GM12801 (cell line): Measurements from ENCODE around the gene TTLL12.

ENCODE experiments used
- TF ChIP-seq, protein P1 (sequence below): IDR thresholded peaks from one replicate; pipeline ENCODE4 v1.5.1; 2011; ENCODE audit warnings: control low read depth; ENCODE audit not compliant: insufficient read length; ENCODE audit errors: extremely low read depth

TTLL12 gene

DNA sequence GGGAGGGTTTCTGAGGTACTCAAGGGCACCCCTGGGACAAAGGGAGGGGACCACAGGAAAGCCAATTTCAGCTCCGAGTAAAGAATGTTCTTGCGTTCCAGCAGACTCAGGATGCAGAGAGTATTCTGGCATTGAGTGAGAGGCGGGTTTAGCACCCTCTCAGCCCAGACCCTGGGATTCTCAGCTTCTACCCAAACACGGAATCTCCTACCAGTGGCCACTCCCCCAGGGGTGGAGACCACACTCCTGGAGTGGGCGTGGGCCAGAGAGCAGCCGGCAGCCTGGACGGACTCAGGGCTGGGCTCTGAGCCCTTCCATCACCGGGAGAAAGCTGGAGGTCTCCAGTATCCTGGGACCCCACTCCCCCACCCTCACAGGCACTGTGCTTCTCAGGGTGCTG is 26.1 kb upstream of the TTLL12 start:
- TF ChIP-seq, protein P1, sequence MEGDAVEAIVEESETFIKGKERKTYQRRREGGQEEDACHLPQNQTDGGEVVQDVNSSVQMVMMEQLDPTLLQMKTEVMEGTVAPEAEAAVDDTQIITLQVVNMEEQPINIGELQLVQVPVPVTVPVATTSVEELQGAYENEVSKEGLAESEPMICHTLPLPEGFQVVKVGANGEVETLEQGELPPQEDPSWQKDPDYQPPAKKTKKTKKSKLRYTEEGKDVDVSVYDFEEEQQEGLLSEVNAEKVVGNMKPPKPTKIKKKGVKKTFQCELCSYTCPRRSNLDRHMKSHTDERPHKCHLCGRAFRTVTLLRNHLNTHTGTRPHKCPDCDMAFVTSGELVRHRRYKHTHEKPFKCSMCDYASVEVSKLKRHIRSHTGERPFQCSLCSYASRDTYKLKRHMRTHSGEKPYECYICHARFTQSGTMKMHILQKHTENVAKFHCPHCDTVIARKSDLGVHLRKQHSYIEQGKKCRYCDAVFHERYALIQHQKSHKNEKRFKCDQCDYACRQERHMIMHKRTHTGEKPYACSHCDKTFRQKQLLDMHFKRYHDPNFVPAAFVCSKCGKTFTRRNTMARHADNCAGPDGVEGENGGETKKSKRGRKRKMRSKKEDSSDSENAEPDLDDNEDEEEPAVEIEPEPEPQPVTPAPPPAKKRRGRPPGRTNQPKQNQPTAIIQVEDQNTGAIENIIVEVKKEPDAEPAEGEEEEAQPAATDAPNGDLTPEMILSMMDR, result no peak

DNA sequence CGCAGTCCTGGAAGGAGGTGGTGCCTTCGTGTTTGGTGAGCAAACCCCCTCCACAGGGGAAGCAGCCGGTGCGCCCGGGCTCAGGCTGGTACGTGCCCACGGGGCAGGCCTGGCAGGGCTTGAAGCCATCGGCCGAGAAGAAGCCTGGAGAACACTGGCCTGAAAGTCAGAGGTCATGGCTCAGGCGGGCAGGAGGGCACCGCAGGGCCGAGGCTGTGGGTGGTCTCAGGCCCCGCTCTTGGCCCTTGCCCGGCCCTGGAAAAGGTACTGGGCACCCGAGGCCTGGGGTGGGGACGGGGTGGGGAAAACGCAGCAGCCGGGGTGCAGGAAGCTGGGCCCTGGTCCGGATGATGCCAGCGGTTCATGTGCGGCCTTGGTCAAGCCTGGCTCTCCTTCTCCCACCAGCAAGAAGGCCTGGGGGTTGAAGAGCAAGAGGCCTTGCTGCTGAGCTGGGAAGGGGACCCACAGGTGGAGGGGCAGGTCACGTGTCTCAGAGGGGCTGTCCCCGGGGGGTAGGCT is 25.6 kb upstream of the TTLL12 start:
- TF ChIP-seq, protein P1, result no peak

DNA sequence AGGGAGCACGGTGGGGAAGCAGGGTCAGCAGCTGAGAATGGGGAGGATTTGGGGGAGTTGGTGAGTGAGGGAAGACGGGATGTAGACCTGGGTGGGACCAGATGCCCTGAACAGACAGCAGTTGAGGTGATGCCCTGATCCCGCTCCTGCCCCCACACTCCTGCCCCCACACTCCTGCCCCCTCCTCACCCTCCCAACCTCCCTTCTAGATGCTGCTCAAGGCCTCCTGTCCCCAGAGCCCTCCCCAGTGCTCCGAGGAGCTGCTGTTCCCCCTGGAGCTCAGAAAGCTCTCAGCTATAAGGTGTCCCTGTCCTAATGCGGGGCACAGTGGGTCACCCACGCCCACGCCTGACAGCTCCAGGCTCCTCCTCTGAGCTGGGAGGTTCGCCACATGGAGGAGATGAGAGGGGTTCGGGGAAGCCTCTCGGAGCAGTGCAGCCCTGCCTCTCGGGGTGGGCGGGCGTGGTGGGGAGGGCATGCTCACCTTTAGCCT is 25.1 kb upstream of the TTLL12 start:
- TF ChIP-seq, protein P1, result no peak

- TF ChIP-seq, protein P1, result no peak
These were observed 23.9 kb upstream of the TTLL12 start for GRCh38 chr22:43210631-43211515.

DNA sequence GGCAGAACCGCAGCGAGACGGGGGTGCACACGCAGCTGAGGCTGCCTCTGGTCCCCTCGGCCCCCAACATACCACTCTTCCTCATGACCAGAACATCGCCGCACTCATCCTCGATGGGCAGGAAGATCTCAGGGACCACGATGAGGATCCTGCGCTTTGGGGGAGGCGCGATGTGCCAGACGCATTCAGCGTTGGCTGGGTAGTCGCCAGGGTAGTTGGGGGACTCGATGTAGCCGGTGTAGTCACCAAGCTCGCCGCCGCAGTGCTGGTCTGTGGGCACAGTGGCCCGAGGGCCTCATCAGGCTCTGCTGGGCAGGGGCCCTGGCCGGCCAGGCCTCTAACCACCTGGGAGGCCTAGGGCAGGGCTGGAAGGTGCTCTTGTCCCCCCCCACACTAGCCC is 23.0 kb upstream of the TTLL12 start:
- TF ChIP-seq, protein P1, result no peak

DNA sequence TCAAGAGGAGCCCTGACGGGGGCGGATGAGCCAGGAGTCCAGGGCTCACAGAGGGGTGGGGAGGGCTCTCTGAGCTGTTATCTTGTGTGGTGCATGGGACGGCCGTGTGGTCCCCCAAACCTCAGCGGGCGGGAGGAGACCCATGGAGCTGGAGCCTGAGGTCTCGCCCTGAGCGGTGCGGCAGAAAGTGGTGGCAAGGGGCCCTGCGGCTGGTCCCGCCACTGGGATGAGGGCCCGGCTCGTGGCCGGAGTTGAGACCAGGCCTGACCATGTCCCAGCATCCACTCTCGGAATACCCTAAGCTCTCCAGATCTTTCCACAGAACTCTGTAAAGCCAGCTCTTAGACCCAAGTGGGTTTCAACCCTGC is 22.6 kb upstream of the TTLL12 start:
- TF ChIP-seq, protein P1, result no peak

GRCh38 chr22:43208703-43209522 is 22.0 kb upstream of the TTLL12 start:
- TF ChIP-seq, protein P1, result no peak
